ENCODE data around the gene EPHA1.
"Not testable (repeated sequence)": the region's sequence is repeated elsewhere in the genome, so short reads cannot be mapped to it uniquely, and the experiment has no call there.

EPHA1 gene

DNA sequence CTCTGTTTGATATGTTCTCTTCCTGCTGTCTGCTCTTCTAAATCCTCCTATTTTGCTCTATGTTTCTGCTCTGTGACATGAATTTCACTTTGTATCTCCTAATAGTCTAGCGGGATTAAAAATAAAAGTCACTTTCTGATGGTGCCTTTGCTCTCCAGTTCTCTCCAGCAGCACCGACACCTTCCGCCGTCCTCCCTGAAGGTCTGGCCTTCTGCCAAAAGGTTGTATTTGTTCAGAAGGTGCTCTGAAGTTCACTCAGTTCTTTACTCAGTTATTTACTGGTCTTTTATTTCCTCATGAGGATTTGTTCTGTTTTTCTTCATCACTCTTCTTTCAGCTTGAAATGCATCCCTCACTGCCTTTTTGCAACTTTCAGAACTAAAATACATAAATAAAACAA lies 11.2 kb upstream of the EPHA1 start:
- H3K4me3 ChIP-seq (replicated peaks in 1 of 2; ENCODE audit: low read depth in 2 of 2, low read length in 2 of 2), result no peak overlapping the region
- DNase-seq (ENCODE audit: low read depth in 2 of 2), result no peak
- TF ChIP-seq, protein P1, sequence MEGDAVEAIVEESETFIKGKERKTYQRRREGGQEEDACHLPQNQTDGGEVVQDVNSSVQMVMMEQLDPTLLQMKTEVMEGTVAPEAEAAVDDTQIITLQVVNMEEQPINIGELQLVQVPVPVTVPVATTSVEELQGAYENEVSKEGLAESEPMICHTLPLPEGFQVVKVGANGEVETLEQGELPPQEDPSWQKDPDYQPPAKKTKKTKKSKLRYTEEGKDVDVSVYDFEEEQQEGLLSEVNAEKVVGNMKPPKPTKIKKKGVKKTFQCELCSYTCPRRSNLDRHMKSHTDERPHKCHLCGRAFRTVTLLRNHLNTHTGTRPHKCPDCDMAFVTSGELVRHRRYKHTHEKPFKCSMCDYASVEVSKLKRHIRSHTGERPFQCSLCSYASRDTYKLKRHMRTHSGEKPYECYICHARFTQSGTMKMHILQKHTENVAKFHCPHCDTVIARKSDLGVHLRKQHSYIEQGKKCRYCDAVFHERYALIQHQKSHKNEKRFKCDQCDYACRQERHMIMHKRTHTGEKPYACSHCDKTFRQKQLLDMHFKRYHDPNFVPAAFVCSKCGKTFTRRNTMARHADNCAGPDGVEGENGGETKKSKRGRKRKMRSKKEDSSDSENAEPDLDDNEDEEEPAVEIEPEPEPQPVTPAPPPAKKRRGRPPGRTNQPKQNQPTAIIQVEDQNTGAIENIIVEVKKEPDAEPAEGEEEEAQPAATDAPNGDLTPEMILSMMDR (IDR thresholded peaks at IDR 0.05; ENCODE audit: low read depth, low read length), result no peak

DNA sequence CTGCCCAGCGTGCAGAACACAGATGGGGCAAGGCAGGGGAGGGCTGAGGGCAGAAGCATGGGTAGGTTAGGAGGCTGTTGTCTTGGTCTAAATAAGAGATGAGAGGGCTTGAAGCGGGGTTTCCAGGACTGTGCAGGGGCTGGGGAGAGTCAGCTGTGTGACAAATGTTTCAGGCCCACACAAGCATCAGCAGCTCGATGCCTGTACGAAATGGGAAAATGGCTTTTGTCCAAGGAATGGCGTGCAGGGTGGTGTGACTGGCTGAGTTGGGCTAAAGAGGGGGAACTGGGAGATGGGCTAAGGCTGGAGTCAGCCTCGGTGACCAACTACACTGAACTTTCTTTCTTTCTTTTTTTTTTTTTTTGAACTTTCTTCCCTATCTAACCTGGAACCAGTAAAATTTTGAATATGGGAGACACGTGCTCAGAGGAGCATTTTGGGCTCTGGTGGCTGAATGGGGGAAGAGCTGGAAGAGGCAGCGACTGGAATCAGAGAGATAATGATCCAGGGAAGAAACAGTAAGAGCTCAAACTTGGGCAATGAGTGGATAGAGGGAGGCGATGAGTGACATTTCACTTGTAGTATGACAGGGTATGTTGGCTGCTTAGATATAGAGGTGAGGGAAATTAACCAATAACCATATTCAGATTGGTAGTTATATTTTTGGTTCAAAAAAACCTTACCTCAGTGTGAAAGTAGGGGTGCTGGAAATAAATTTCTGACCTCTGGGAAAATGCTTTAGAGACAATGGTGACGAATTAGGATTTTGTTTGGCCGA lies 10.2 kb upstream of the EPHA1 start:
- H3K4me3 ChIP-seq (replicated peaks in 1 of 2; ENCODE audit: low read depth in 2 of 2, low read length in 2 of 2), result no peak overlapping the region
- no peak for DNase-seq (ENCODE audit: low read depth in 2 of 2)
- TF ChIP-seq, protein P1 (IDR thresholded peaks at IDR 0.05; ENCODE audit: low read depth, low read length), result no peak

DNA sequence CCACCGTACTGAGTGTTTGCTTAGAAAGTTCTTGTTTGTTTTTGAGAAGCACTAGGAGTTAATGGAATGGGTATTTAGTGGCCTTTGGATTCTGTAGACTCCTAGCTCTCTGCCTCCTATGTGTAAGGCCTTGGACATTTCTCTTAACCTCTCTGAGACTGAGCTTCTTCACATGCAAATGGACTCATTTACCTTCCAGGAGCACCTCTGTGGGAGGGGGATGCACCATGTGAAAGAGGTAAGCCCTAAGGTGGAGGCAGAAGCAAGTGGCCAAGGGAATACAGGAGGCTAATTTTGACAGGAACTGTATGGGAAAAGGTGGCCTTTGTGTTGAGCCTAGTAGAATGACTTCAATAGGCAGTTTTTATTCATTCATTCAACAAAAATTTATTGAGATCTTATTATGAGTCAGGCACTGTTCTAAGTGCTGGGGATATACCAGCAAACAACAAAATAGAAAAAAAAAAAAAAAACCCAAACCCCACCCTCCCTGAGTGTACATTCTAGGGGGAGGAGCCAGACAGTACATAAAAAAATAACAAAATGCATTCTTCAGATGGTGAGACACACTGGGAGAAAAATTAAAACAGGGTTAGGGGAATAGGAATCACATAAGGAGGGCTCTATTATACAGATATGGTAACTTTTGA lies 9.2 kb upstream of the EPHA1 start:
- TF ChIP-seq, protein P1 (IDR thresholded peaks at IDR 0.05; ENCODE audit: low read depth, low read length), result no peak
- DNase-seq (ENCODE audit: low read depth in 2 of 2), result peak in 1 of 2 donors; percentile 60
- H3K4me3 ChIP-seq (replicated peaks in 1 of 2; ENCODE audit: low read depth in 2 of 2, low read length in 2 of 2), result no peak overlapping the region

DNA sequence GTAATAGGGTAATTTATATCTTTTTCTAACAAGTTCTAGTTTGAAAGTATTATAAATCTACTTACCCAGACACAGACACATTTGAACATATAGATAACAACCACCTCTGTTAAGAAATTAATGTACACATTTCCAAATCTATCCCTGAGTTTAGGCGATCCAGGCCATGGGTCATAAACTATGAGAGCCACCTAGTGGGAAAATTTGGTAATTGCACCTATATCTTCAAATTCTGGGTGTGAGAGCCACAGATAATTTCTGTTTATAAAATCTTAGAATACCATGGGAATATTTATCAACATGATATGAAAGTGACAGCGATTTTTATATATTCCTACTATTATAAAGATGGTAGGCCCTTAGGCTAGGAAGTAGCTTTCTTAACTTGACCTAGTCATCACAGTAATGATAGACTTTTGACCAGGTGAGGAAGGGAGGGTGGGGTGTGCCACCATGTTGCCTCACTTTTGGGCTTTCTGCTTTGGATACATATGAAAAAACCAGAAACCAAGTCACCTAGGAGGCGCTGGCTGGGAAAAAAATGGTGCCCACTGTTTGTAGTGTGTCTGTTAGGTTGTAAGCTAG lies 8.0 kb upstream of the EPHA1 start:
- H3K4me3 ChIP-seq (replicated peaks in 1 of 2; ENCODE audit: low read depth in 2 of 2, low read length in 2 of 2), result no peak overlapping the region
- TF ChIP-seq, protein P1 (IDR thresholded peaks at IDR 0.05; ENCODE audit: low read depth, low read length), result peak; percentile 67
- DNase-seq (ENCODE audit: low read depth in 2 of 2), result peak; percentile 71 to 77

DNA sequence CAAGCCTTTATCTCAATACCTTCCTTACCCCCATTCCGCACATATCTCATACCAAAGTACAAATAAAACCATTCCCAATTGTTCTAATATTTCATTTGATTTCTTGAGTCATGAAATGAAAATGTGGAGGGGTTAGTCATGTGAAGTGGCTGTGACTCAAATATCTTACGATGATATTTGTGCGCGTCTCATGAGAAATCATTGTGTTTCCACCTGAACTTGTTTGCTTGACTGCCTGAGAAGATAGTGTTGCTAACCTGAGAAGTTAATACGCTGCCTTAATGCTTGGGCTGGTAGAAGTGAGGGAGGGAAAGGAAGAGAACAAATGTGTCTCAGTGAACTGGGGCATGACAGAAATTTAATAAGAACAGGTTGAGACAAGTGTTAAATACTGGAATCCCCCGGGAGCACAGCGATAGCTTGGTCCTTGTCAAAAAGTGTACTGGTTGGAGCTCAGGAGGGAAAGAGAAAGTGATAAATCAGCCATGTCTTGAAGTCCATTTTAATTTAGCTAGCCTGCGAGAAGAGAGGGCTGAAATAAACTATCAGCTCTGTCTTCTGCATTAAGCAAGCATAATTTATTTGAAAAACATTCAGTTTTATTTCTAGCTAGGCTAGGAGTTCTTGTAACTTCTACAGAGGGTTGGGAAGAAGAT lies 7.2 kb upstream of the EPHA1 start:
- TF ChIP-seq, protein P1 (IDR thresholded peaks at IDR 0.05; ENCODE audit: low read depth, low read length), result no peak
- H3K4me3 ChIP-seq (replicated peaks in 1 of 2; ENCODE audit: low read depth in 2 of 2, low read length in 2 of 2), result no peak overlapping the region
- DNase-seq (ENCODE audit: low read depth in 2 of 2), result peak in 1 of 2 donors; percentile 80

DNA sequence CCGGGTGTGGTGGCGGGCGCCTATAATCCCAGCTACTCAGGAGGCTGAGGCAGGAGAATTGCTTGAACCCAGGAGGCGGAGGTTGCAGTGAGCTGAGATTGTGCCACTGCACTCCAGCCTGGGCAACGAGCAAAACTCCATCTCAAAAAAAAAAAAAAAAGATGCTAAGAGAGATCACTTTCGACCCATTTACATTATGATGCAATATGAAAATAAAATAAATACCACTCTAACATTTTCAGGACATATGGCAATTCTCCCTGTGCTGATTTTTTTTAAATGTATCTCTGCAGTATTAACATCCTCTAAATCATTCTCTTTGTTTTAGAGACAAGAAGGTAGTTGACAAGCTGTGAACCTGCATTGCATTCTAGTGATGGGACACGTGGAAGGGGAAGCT lies 6.6 kb upstream of the EPHA1 start:
- not testable (repeated sequence) for H3K4me3 ChIP-seq (replicated peaks in 1 of 2; ENCODE audit: low read depth in 2 of 2, low read length in 2 of 2); DNase-seq (ENCODE audit: low read depth in 2 of 2)

DNA sequence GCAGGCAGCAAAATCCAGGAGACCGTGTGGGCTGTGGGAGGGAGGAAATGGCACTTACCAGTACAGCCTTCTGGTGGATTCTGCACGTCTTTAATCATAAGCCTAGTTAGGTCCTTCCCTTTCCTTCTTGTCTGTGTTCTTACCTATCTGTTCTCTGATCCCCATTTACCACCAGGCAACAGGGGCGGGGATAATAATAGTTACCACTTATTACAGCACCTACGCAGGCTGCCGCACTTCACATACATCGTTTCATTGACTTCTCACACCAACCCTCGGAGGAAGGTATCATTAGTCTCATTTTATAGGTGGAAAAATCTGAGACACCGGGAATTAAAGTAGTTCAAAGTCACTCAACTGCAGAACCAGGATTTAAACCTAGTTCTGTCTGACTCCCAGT lies 4.5 kb upstream of the EPHA1 start:
- no peak for DNase-seq (ENCODE audit: low read depth in 2 of 2)
- no peak overlapping the region for H3K4me3 ChIP-seq (replicated peaks in 1 of 2; ENCODE audit: low read depth in 2 of 2, low read length in 2 of 2)
- TF ChIP-seq, protein P1 (IDR thresholded peaks at IDR 0.05; ENCODE audit: low read depth, low read length), result no peak

All from cardiac fibroblast (primary cell).